ENCODE data around the gene MYRIP.
"Not testable (repeated sequence)": the region's sequence is repeated elsewhere in the genome, so short reads cannot be mapped to it uniquely, and the experiment has no call there.

Gene MYRIP

DNA sequence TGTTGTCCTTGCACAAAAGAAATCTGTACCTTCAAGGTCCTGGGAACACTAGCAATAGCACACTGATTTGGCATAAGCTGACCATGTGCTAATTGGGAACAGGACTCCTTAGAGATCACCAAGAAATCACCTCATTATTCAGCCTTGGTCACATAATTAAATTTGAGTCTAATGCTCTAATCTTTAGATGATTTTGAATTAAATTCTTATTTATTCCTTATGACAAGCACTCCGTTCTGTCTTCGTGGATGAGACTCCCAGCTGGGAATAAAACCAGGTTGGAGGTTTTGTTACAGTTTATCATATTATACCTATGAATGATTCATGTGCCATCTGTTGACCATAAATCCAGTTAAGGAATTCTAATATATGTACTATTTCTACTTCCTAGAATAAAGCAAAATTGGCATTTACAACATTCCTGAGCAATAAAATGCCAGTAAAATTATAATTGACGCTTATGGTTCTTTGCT lies 162.2 kb downstream of the MYRIP start:
- DNase-seq (ENCODE audit: low spot score), result no peak

GRCh38 chr3:39972508-39972907 lies 163.1 kb downstream of the MYRIP start:
- DNase-seq (ENCODE audit: low spot score), result no peak

- no peak for DNase-seq (ENCODE audit: low spot score)
These were observed 167.8 kb downstream of the MYRIP start for GRCh38 chr3:39977058-39977794.

- no peak for DNase-seq (ENCODE audit: low spot score)
These were observed 168.9 kb downstream of the MYRIP start for GRCh38 chr3:39978308-39978707.

- no peak for DNase-seq (ENCODE audit: low spot score)
These were observed 170.6 kb downstream of the MYRIP start for GRCh38 chr3:39980058-39980457.

DNA sequence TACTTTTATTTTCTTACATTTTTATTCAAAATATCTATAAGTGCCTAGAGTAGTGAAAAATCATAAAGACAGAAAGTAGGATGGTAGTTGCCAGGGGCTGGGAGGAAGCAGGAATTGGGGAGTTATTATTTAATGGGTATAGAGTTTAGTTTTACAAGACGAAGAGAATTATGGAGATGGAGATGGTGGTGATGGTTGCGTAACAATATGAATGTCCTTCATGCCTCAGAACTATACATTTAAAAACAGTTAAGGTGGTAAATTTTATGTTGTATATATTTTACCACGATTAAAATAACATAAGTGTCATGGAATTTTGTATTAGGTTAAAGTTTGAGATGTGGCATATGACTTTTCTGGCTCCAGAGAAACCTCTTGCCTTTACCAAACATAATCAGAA lies 171.4 kb downstream of the MYRIP start:
- no peak for DNase-seq (ENCODE audit: low spot score)

DNA sequence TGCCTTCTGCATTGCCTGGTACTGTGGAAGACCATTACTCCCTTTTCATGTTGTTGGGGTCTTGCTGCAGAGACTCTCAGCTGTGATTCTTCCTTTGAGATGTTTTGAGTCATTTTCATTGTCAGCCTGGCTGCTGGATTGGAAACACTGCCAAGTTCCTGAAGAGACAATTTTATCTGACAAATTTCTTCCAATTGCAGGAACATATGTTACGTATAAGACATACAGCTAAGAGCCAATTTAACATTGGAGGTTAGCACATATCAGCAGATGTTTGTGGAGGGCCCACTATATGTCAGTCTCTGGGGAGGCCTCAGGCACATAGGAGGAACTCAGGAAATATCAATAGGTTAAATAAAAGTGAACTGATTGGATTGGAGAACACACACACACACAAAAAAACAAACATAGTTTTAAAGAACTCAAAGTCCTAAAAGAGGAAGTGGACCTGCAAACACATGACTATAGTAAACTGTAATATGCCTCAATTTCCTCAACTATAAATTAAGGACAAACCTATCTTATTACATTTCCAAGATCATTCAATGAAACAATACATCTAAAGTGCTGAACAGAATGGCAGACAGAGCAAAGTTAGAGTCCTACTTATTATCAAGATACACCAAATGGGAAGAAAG lies 172.3 kb downstream of the MYRIP start:
- no peak for DNase-seq (ENCODE audit: low spot score)

GRCh38 chr3:39982665-39983357 lies 173.4 kb downstream of the MYRIP start:
- DNase-seq (ENCODE audit: low spot score), result no peak

DNA sequence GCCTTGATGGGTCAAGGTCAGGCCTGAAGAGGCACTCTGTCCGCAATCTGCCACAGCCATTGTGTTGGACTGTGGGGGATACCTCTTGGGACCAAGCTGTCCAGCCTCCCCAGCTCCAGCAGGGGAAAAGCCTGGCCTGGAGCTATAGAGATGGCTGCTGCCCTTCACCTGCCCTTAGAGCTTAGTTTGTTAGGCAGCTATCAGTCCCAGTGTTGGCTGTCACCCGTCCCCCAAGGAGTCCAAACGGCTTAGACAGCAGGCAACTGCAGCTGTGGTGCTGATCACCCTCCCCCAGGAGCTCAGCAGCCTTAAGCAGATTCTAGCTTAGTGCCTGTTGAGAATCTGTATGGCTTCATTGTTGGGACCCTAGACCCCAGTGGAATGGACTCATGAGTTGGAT lies 180.3 kb downstream of the MYRIP start:
- no peak for DNase-seq (ENCODE audit: low spot score)

- no peak for DNase-seq (ENCODE audit: low spot score)
These were observed 181.1 kb downstream of the MYRIP start for GRCh38 chr3:39990532-39990931.

GRCh38 chr3:40008796-40009195 lies 199.4 kb downstream of the MYRIP start:
- no peak for DNase-seq (ENCODE audit: low spot score)

GRCh38 chr3:40009991-40010390 lies 200.6 kb downstream of the MYRIP start:
- no peak for DNase-seq (ENCODE audit: low spot score)

DNA sequence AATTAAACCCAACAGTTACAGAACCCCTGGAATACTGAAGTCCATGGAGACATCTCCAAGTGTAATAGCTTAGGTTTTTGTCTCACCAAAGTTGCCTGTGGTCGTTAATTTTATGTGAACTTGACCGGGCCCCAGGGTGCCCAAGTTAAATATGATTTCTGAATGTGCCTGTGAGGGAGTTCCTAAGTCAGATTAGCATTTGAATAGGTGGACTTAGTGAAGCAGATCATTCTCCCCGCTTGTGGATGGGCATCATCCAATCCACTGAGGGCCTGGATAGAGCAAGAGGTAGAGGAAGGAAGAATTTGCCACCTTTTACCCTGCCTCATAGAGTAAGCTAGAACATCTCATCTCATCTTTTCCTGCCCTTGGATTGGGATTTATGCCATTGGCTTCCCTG lies 203.0 kb downstream of the MYRIP start:
- no peak for DNase-seq (ENCODE audit: low spot score)

GRCh38 chr3:40016391-40016790 lies 207.0 kb downstream of the MYRIP start:
- no peak for DNase-seq (ENCODE audit: low spot score)

GRCh38 chr3:40018369-40018768 lies 209.0 kb downstream of the MYRIP start:
- no peak for DNase-seq (ENCODE audit: low spot score)

DNA sequence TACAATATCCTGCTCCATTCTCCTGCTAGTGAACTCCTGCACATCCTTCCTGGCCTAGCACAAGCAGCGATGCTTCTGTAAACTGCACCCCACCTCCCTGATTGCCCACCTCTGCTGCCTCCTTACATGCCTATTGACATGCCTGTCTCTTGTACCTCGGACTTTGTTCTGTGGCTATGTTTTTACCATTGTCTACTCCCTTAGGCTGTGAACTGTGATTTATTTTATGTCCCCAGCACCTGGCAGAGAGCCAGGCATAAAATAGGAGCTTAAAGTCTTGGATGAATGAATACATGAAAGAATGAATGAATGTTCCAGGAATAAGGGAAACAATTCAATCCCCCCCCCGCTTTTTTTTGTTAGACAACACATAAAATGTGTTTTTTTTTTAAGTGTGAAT lies 210.0 kb downstream of the MYRIP start:
- DNase-seq (ENCODE audit: low spot score), result no peak

DNA sequence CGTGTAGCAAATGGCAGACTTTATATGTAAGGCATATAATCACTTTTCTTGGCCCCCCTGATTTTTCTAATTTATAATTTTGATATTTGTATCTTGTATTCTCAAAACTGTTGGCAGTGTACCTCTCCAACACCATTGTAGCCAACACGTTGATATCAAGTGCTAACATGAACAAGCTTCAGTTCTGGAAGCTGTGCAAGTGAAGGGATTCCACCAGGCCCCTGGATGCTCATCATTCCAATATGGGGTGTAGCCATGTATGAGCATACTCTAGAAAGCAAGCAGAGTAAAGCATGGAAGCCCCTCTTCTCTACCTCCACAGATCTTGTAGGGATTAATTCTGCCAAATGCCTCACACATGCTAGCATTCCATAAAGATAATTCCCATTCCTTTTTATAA lies 211.3 kb downstream of the MYRIP start:
- no peak for DNase-seq (ENCODE audit: low spot score)

GRCh38 chr3:40021338-40021737 lies 211.9 kb downstream of the MYRIP start:
- no peak for DNase-seq (ENCODE audit: low spot score)

GRCh38 chr3:40022297-40022827 lies 213.0 kb downstream of the MYRIP start:
- no peak for DNase-seq (ENCODE audit: low spot score)

GRCh38 chr3:40024526-40024925 lies 215.1 kb downstream of the MYRIP start:
- no peak for DNase-seq (ENCODE audit: low spot score)

DNA sequence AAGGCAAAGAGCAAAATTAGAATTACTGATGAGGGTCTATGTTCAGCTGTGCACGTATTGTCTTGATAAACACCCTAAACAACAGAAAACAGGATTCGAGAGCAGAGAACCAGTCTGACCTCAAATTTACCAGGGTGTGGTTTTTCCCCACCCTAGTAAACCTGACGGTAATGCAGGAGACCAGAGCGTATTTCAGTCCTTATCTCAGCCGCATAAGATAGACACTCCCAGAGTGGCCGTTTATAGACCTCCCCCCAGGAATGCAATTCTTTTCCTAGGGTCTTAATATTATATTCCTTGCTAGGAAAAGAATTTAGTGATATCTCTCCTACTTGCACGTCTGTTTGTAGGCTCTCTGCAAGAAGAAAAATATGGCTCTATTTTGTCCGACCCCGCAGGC lies 216.5 kb downstream of the MYRIP start:
- DNase-seq (ENCODE audit: low spot score), result not testable (repeated sequence)

DNA sequence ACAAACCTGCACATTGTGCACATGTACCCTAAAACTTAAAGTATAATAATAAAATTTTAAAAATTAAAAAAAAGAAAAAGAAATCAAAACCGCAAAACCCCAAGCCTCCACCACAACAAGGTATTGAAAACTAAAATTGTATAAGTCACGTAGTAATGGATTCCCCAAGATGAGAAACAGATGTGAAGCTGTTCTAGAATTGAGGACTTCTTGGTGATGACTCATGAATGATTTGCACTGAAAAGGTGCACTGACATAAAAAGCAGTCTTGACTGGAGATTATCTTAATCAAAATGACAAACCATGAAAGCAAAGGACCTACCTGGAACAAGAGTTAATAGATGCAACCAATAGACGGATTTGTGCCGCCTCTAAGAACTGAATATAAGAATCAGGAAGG lies 225.8 kb downstream of the MYRIP start:
- no peak for DNase-seq (ENCODE audit: low spot score)

- DNase-seq (ENCODE audit: low spot score), result no peak
These were observed 228.2 kb downstream of the MYRIP start for GRCh38 chr3:40037582-40037981.

All from CD4-positive, alpha-beta T cell treated with Interleukin-2 at 100 ng/mL for 4 hours (primary cell).